Loucy (cell line): ENCODE measurements around the gene PLS1.
A peak's percentile ranks its signal among the peaks of the same experiment; 100 is the strongest.

ENCODE experiments used
- H2AFZ ChIP-seq: fragments of 200-600 bp; sonication (generic); 2 replicates; pipeline ENCODE4 v1.6.0; 2016; ENCODE audit warnings: antibody characterized with exemption, mild to moderate bottlenecking, low read length, moderate library complexity
- H3F3A ChIP-seq: fragments of 200-600 bp; 2 replicates; pipeline ENCODE4 v1.6.0; 2016; ENCODE audit warnings: antibody characterized with exemption, low read depth, mild to moderate bottlenecking
- H3K27me3 ChIP-seq: fragments of 200-600 bp; sonication (generic); 2 replicates; pipeline ENCODE4 v1.6.1; 2014; ENCODE audit warnings: low read length, mild to moderate bottlenecking; ENCODE audit not compliant: insufficient read depth, poor library complexity, severe bottlenecking
- H3K36me3 ChIP-seq: fragments of 200-600 bp; sonication (generic); 2 replicates; pipeline ENCODE4 v1.6.1; 2016; ENCODE audit warnings: low read length; ENCODE audit not compliant: insufficient read depth
- H3K4me1 ChIP-seq: fragments of 200-600 bp; sonication (generic); 2 replicates; pipeline ENCODE4 v1.5.1; 2014; ENCODE audit warnings: low read length, mild to moderate bottlenecking; ENCODE audit not compliant: insufficient read depth, poor library complexity, severe bottlenecking
- H3K4me2 ChIP-seq: fragments of 200-600 bp; sonication (generic); 2 replicates; pipeline ENCODE4 v1.6.0; 2014; ENCODE audit warnings: antibody characterized with exemption, low read length, low read depth, mild to moderate bottlenecking; ENCODE audit not compliant: poor library complexity, severe bottlenecking
- H3K4me3 ChIP-seq: fragments of 200-600 bp; sonication (generic); 2 replicates; pipeline ENCODE4 v1.5.1; 2014; ENCODE audit warnings: low read length, mild to moderate bottlenecking, mixed read lengths; ENCODE audit not compliant: poor library complexity, severe bottlenecking
- H3K79me2 ChIP-seq: fragments of 200-600 bp; sonication (generic); 2 replicates; pipeline ENCODE4 v1.6.1; 2014; ENCODE audit warnings: low read length; ENCODE audit not compliant: insufficient read depth
- H3K9ac ChIP-seq: fragments of 200-600 bp; sonication (generic); 2 replicates; pipeline ENCODE4 v1.6.0; 2014; ENCODE audit warnings: mild to moderate bottlenecking, low read depth, low read length, moderate library complexity; ENCODE audit not compliant: poor library complexity, severe bottlenecking
- H3K9me2 ChIP-seq: fragments of 200-600 bp; sonication (generic); replicated peaks from 2 replicates; pipeline ENCODE4 v1.6.1; 2016; ENCODE audit warnings: low read depth, low read length, mixed read lengths
- H3K9me3 ChIP-seq: fragments of 200-600 bp; sonication (generic); 2 replicates; pipeline ENCODE4 v1.6.1; 2014; ENCODE audit warnings: mild to moderate bottlenecking, antibody characterized with exemption, low read length, low read depth; ENCODE audit not compliant: insufficient read depth
- H4K20me1 ChIP-seq: fragments of 200-600 bp; sonication (generic); 2 replicates; pipeline ENCODE4 v1.6.0; 2014; ENCODE audit warnings: antibody characterized with exemption, low read length, mild to moderate bottlenecking; ENCODE audit not compliant: insufficient read depth, poor library complexity, severe bottlenecking
- CTCF ChIP-seq: fragments of 200-600 bp; sonication (generic); conservative IDR thresholded peaks from 2 replicates; pipeline ENCODE4 v1.5.1; 2014; ENCODE audit warnings: mild to moderate bottlenecking, antibody characterized with exemption, low read length
- EZH2phosphoT487 ChIP-seq: fragments of 200-600 bp; IDR thresholded peaks from 2 replicates; pipeline ENCODE4 v1.6.1; 2018; ENCODE audit warnings: antibody characterized with exemption, mild to moderate bottlenecking, moderate library complexity, borderline replicate concordance

The PLS1 gene

GRCh38 chr3:142723665-142723967 lies 127.4 kb downstream of the PLS1 start:
- H3K4me2 ChIP-seq: peak overlapping the region; percentile 66
- H3K4me1 ChIP-seq: peaks cover 13% of the 10 kb centered on the region
- no peaks in the 10 kb centered on the region for H3K9me3 ChIP-seq
- no peaks in the 10 kb centered on the region for H4K20me1 ChIP-seq
- H3K27me3 ChIP-seq: no peaks in the 10 kb centered on the region
- peaks cover 11% of the 10 kb centered on the region for H3K79me2 ChIP-seq
- no peaks in the 10 kb centered on the region for H3F3A ChIP-seq
- H2AFZ ChIP-seq: 0 out of 2 replicates have a peak overlapping the region, but pooled peaks have one; percentile 69
- H3K36me3 ChIP-seq: no peaks in the 10 kb centered on the region
- H3K9ac ChIP-seq: no peak overlapping the region
- no peaks in the 10 kb centered on the region for H3K9me2 ChIP-seq
- H3K4me3 ChIP-seq: peak overlapping the region; percentile 86
- no peak for TF ChIP-seq CTCF
- no peak for TF ChIP-seq EZH2phosphoT487

GRCh38 chr3:142723968-142724681 lies 127.9 kb downstream of the PLS1 start, which contains the start of gene TRPC1:
Gene TRPC1 (plus strand): TSS chr3:142724034. CDS start chr3:142724560, 526 bp downstream.
- H3K79me2 ChIP-seq: peaks cover 11% of the 10 kb centered on the region
- no peaks in the 10 kb centered on the region for H4K20me1 ChIP-seq
- H3K27me3 ChIP-seq: no peaks in the 10 kb centered on the region
- H3K9ac ChIP-seq: peak within 1 kb of the TSS; percentile 72
- peak within 1 kb of the TSS; percentile 86 for H3K4me3 ChIP-seq
- peak within 1 kb of the TSS; percentile 76 for H3K4me2 ChIP-seq
- H3K9me3 ChIP-seq: no peaks in the 10 kb centered on the region
- peaks cover 13% of the 10 kb centered on the region for H3K4me1 ChIP-seq
- no peaks in the 10 kb centered on the region for H3K9me2 ChIP-seq
- no peaks in the 10 kb centered on the region for H3K36me3 ChIP-seq
- no peak for TF ChIP-seq CTCF
- TF ChIP-seq EZH2phosphoT487: no peak
- no peaks in the 10 kb centered on the region for H3F3A ChIP-seq
- H2AFZ ChIP-seq: peak within 1 kb of the TSS; percentile 87

GRCh38 chr3:142724682-142725356 lies 128.6 kb downstream of the PLS1 start:
- peak overlapping the region; percentile 86 for H3K4me3 ChIP-seq
- H3F3A ChIP-seq: no peaks in the 10 kb centered on the region
- peaks cover 11% of the 10 kb centered on the region for H3K79me2 ChIP-seq
- H3K36me3 ChIP-seq: no peaks in the 10 kb centered on the region
- no peaks in the 10 kb centered on the region for H3K9me3 ChIP-seq
- no peaks in the 10 kb centered on the region for H3K9me2 ChIP-seq
- no peaks in the 10 kb centered on the region for H4K20me1 ChIP-seq
- no peak for TF ChIP-seq EZH2phosphoT487
- TF ChIP-seq CTCF: no peak
- no peaks in the 10 kb centered on the region for H3K27me3 ChIP-seq
- H3K4me1 ChIP-seq: peaks cover 13% of the 10 kb centered on the region
- peak overlapping the region; percentile 72 for H3K9ac ChIP-seq
- peak overlapping the region; percentile 76 for H3K4me2 ChIP-seq
- peak overlapping the region; percentile 87 for H2AFZ ChIP-seq
